Pulmonary artery endothelial cell (primary cell): Measurements from ENCODE around the gene MPP1. TPM values are rescaled to one million over a fixed set of nuclear protein-coding genes. Genes with fewer than 3 reads are reported as not detected.
"Not testable (repeated sequence)": the region's sequence is repeated elsewhere in the genome, so short reads cannot be mapped to it uniquely, and the experiment has no call there.

ENCODE experiments used
- DNase-seq: peaks from one replicate; pipeline ENCODE4 v3.0.0-alpha.2; 2011; ENCODE audit warnings: low read depth, low spot score
- total RNA-seq: library from RNA; depleted of rRNA; stranded (reverse); fragments of >200 nt; gene quantifications from 2 replicates; pipeline ENCODE4 v1.2.3, GENCODE V29; 2014

The MPP1 gene
- total RNA-seq = 17.9 and 31.2 TPM in 2 replicates

DNA sequence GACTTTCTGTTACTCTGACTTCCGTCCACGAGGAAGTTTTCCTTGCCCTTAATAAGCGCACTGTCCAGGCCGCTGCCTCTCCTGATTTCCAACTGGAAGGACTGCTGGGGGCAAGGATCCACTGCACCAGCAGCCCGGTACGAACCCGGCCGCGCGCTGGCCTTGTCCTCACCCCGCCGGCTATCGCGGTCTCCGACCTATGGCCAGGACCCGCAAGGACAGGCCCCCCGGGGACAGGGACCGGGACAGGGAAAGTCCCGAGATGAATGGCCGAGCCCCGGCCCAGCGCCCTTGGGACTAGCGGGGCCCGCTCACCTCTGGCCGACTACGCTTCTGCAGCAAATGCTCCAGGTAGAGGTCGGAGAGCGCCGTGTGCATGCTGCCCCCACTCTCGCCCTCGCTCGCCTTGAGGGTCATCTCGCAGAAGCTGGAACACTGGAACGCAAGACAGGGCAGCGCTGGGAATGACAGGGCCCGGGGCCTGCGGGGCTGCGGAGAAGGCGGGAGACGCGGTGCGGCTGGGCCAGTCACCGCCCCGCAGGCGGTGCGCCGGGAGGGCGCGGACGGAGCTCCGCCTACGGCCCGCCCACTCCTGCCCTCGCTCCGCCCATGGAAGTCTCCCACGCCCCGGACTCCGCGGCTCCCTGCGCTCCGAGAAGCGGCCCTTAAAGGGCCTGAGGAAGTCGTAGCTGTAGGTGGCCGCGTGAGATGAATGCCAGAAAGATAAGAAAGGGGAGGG is at the start of gene MPP1:
TSS of gene MPP1 (minus strand) at position 529 of the 739 bp plus-strand sequence. CDS start at position 417, 112 bp downstream.
- peak; percentile 27 for DNase-seq

DNA sequence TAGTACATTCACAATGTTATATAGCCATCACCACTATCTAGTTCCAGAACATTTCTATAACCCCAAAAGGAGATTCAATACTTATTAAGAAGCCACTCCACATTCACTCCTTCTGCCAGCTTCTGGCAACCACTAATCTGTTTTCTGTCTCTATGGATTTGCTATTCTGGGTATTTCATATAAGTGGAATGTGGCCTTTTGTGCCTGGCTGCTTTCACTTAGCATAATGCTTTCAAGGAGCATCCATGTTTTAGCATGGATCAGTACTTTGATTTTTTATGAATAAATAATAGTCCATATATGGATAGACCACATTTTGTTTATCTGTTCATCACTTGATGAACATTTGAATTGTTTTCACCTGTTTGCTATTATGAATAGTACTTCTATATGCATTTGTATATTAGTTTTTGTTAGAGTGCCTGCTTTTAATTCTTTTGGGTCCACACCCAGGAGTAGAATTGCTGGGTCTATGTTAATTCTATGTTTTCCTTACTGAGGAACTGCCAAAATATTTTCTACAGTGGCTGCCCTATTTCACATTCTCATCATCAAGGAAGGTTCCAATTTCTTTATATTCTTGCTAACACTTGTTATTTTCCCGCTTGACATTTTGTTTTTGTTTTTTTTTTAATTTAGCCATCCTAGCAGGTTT is 45.8 kb upstream of the MPP1 start:
- DNase-seq = no peak

DNA sequence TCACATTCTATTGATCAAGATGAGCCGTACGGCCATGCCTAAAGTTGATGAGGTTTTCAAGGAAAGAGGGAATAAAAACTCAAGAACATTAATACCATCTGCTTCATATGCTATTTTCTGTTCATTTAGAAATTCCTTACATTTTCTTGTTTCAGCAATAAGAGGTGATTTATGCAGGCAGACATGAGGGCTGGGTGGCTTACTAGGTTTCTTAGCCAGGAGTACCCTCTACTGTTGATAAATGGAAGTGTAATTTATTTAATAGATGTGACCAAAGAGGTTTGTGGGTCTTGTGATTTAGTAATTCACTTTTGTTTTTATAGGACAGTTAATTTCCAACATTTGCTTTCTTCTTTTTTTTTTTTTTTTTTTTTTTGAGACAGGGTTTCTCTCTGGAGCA is 35.6 kb upstream of the MPP1 start:
- DNase-seq = peak; percentile 11

DNA sequence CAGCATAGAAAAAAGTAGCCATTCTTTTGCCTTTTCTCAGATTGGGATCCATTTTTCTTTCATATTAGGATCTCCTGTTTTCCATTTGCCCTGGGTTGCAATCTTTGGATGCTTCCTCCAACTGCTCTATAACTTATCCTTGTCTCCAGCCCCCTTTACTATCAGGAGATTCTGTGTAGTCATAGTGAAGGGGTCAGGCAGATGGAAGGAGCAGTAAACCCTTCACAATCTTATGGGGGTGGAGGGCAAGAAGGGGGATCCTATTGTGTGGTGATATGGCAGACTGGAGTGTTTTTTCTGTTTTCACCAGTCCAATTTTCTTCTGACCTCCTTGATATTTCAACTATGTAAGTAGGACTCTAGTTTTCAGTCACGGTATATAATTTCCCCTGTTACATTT is 30.9 kb upstream of the MPP1 start:
- DNase-seq = no peak

DNA sequence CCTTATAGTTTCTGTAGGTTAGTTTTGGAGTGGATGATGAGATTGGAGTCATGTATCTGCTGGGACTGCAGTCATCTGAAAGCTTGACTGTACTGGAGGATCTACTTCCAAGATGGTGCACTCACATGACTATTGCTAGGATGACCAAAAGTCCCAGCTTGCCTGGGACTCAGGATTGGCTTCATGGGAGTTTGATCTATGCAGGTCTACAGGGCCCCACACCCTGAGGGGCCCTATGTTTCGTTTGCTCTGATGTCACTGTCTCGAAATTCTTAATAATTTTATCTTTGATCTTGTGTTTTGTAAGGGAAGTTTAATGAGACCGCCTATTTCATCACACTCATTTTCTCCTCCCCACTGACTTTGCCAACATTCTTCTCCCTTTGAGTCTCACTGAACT is 29.3 kb upstream of the MPP1 start, which contains the start of gene SMIM9:
TSS of gene SMIM9 (minus strand) at position 101 of the 400 bp plus-strand sequence. CDS start 3,806 bp downstream, outside the sequence.
- DNase-seq = no peak

DNA sequence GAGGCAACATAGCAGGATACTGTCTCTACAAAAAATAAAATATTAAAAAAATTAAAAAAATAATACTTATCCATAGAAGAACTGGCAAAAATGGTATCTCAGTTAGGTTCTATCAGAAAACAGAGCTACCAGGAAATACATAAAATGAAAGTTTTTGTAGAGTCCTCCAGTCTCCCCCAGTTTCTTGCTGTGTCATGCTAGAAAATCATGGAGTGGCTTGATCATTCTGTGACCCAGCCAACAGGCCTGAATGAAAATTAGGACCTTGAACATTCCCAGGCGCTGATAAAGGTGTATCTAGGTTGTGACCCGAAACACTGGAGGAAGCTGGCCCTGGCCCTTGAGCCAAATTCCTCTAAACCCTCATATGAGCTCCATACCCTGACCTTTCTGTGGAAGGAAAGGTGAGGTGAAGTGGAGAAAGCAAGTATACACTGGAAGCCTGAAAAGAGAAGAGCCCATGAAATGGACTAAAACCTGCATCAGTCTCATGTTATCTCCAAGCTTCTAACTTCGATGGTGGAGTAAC is 28.5 kb upstream of the MPP1 start:
- DNase-seq = no peak

DNA sequence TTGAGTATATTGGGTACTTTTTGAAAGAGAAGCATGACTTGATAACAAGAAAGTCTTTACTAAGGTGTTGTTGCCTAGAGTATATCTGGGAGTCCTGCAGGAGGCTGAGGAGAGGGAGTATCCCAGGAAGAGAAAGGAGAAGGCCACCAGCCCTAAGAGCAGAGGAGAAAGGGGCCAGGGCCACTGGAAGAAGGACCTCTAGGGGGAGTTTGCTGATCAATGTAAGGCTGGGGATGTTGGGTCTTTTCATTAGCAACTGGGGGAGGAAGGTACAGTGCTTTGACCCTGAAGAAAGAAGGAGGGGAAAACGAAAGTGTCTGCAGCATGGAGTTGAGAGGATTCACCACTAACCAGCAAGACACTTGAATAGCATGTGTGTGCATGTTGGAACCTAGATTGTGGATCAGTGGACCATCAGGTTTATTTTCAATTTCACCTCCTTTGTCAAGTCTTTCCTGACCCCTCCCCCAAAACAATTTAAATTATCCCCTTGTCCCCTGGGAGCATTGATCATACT is 24.7 kb upstream of the MPP1 start:
- no peak for DNase-seq

DNA sequence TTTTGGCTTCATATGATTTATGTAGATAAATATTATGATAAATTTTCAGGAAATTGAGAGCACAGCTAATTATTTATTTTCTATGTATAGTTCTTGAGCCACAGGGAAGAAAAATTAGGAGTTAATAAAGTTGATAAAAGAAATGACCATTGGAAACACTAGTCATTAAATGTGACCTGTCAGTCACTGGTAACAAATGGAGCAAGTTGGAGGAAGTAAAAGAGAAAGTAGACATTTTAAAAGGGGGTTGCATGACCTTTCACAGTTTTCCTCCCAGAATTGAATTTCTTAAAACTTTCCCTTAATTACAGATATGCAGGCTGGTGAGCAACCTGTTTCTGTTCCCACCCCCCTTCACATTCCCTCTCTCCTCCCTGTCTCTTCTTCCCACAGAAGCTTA is 23.8 kb upstream of the MPP1 start:
- DNase-seq = no peak

DNA sequence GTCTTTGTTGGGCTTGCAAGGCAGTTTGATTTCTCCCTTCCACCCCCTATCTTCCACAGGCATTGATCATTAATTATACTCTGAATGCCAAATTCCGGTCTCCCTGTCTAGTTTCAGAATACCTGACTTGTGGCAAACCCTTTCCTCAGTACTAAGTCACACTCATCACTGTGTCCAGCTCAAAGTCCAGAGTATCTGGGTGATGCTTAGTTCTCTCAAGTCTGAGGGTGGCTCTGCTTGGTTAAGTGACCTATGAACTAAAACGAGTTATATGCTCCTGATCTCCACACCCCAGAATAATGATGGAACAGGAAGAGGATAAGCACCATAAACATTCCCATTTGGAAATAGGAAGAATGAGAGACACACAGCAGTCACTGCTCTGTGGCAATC is 22.7 kb upstream of the MPP1 start:
- DNase-seq = no peak

DNA sequence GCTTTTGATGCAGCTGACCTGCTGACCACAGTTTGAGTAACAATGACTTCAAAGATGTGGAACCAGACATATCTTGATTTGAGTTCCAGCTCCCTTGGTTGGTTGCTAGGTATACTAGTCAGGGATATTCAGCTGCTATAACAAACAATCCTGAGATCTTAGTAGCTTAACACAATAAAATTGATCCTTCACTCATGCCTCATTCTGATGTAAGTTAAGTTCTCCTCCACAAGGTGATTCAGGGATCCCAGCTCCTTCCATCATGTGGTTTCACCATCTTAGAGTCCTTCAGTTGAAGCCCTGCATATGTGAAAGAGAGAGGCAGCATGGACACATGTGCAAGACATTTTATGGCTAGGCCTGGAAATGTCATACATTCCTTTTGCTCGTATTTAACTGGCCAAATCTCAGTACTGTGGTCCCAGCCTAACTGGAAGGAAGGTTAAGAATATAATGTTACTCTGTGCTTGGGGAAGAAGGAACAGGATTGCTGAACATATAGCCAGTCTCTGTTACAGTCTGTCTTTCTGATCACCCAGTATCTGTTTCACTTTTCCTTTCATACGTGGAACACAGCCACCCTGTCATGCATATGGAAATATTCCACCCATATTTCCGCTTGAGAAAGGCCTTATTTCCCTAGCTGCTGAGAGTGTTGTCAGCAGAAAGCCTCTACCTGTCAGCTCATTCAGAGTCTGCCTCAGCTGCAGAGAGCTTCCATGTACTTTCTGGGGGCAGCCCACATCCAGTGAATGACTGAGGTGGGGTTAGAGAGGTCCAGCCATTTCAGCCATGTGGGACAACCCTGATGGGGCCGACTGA is 22.1 kb upstream of the MPP1 start:
- no peak for DNase-seq

DNA sequence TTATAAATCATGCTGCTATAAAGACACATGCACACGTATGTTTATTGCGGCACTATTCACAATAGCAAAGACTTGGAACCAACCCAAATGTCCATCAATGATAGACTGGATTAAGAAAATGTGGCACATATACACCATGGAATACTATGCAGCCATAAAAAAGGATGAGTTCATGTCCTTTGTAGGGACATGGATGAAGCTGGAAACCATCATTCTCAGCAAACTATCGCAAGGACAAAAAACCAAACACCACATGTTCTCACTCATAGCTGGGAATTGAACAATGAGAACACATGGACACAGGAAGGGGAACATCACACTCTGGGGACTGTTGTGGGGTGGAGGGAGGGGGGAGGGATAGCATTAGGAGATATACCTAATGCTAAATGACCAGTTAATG is 20.3 kb upstream of the MPP1 start:
- DNase-seq = not testable (repeated sequence)

DNA sequence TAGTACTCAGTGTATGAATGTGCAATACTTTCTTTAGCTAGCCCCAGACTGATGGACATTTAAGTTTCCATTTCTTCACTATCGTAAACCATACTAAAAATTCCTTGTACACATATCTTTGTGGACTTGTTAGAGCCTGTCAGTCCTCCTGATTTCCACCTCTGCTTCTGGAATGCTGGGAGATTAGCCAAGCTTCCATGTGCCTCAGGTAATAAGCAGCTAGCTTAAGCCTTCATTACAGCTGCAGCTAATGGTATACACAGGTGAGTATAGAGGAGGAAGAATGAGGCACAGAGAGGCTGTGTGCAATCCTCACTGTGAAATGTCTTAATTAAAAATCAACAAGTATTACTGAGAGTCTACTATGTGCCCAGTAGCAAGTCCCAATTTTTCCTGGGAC is 19.4 kb upstream of the MPP1 start:
- no peak for DNase-seq

DNA sequence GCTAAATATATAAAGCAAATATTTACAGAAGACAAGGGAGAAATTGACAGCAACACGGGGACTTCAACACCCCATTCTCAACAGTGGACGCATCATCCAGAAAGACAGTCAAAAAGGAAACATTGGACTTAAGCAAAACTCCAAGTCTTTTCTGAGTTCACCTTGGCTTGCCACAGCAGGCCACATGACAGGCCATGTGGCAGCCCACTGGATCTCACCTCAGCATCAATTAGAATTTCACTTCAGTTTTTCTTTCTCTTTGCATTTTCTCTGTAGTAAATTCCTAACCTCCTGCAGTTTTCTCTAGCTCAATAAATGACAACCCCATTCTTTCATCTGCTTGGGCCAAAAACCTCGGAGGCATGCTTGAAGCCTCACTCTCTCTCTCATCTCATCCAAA is 16.7 kb upstream of the MPP1 start:
- DNase-seq = no peak

DNA sequence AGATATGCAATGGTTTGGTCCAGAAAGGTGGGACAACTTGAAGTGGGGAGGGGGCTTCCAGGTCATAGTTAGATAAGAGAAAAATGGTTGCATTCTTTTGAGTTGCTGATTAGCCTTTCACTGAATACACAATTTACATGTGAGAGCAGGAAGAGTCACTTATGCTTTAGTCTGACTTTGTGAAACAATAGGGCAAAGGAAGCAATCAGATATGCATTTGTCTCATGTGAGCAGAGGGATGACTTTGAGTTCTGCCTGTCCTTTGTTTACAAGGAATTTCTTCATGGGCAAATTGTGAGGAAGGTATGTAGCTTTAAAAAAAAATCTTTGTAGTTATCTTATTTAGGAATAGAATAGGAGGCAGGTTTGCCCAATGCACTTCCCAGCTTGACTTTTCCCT is 16.2 kb upstream of the MPP1 start:
- DNase-seq = no peak

DNA sequence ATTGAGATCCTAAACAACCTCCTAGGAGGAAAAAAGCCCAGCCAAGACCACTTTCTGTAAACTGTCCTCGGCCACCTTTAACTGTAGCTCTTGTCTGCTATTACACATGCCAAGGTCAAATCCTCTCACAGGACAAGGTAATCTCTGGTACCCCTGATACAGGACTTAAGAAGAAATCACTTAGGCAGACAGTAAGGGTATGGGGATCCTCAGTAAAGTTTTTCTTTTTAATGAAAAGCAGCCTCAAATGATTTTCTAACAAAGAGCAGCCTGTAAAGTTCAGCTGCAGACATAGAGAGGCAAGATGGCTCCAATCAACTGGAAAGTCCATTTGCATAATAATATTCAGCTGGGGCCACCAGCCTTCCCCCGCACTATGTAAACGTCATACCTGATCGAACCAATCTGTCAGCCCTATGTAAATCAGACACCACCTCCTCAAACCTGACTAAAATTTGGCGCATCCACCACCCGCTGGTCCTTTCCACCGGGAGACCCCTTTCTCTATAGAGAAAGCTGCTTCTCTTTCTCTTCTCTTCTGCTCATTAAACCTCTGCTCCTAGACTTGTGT is 14.6 kb upstream of the MPP1 start:
- DNase-seq = no peak

DNA sequence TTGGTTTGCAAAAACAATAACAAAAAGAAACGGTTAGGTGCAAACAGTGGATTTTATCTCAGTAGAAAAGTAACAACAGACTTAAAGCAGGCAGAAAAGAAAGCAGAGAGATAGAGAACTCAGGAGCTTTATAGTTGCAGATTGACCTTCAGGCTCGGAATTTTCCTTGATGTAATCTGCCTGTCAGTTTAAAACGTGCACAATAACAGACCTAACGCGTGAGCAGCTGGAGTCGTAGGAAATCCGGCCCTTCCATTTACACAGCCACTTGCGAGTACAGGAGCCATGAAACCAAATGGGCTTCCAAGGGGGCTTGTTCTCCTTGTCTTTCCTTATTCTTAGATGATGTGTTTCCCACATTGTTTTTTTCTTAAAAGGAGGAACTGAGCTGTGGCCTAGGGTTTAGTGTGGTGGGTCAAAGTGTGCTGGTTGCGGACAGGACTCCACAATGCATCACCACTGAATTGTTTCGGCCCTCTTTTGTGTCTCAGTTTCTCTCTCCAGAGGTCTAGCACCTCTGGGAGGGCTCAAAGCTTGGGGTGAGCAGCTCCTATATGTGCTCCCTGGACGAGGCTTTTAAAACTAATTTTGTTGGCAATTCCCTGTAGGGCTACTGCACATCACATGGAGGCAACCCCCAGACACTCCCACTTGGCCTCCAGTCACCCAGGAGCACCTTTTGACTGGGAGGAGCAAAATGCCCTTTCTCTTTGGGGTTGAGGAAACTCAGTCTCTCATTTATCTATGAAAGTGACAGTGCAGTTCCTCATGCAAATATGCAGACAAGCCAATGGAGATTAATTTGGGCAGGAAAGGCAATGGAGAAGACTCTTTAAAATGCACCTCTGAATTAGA is 13.9 kb upstream of the MPP1 start:
- no peak for DNase-seq

DNA sequence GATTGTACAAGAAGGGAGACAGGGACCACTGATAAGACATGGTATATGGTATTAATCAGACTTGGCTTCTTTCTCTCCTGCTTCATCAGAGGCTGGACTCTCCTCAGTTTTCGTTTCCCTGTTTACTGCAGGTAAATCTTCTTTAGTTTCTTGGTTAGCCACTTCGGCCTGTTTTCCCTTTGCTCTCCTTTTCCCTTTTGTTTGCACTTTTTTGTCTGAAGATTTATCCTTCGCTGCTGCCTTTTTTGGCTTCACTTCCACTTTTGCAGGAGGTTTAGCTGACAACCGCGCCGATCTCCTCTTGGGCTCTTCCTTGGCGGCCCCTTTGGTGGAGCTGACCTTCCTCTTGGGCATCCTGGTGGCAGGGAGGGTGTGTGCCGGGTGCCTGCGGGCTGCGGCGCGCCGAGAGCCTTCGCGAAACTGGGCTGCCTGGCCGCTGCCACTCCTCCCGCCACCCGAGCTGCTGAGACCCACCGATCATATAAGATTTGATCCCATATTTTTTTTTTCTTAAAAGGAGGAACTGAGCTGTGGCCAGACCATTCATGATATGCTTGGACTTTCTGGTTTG is 11.8 kb upstream of the MPP1 start:
- not testable (repeated sequence) for DNase-seq

DNA sequence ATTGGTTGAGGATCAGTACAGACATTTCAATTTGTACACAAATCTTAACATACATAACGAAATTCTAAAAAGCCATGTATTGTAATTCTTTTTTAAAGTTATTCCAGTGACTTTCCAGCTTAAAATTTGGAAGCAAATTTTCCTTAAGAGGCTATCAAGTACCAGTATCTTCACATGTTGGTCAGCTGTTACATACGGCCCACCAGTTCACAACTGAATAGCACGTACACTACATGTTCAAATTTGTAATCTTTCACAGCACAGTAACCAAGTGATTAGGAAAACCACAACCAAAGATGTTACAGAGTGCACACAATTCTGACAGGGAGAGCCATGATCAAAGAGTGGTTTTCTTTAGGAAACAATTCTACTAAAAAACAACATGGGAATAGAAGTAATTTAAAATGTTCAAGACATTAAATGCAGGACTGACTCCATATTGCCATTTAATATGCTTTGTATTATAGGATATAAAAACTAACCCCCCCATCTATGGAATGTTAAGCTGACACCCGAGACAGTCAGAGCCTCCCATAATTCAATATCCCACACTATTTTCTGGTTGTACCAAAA is 11.1 kb upstream of the MPP1 start:
- DNase-seq = not testable (repeated sequence)

DNA sequence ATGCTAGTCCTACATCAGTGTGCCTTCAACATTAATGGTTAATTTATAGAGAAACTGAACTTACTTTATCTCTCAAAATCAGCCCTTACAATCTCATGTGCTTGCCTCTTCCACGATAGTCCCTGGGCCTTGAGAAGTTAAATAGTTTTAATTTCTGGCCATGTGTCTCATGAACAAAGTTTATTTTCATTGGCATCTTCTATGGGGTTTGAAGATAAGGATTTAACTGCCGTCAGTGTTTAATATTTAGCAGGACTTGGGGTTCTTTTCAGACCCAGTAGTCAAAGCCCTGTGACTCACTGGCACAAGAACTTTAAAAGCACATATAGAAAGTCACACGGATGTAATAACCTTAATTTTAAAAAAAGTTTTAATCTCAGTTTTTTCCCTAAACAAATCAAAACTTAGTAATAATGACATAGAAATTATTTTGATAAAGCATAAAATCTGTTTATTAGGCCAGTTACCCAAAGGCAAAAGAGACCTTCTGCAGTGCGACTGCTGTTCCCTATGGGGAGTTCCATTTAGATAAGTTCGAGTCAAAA is 10.1 kb upstream of the MPP1 start:
- no peak for DNase-seq
